ENCODE results near the gene STPG1. TPM values are rescaled to one million over a fixed set of nuclear protein-coding genes. Genes with fewer than 3 reads are reported as not detected.

Gene STPG1
- total RNA-seq, 1 donor from 2014 or later: 2.4 TPM

GRCh38 chr1:24393892-24394291 lies 19.7 kb downstream of the STPG1 start:
- Mint-ChIP-seq H3K4me3 (ENCODE audit: unreplicated experiment) (no peak overlapping the region), H3K36me3 (ENCODE audit: unreplicated experiment) (no peaks in the 10 kb centered on the region), H3K27ac (ENCODE audit: unreplicated experiment) (no peak overlapping the region), H3K4me1 (ENCODE audit: low read depth, unreplicated experiment) (peaks cover 4% of the 10 kb centered on the region), H3K27me3 (ENCODE audit: unreplicated experiment) (peaks cover 2% of the 10 kb centered on the region), H3K9me3 (ENCODE audit: unreplicated experiment) (no peaks in the 10 kb centered on the region)
- DNase-seq: no peak
- no peak for TF ChIP-seq CTCF (IDR thresholded peaks at IDR 0.05; ENCODE audit: partially characterized antibody, unreplicated experiment)

- H3K27me3 Mint-ChIP-seq (ENCODE audit: unreplicated experiment): peaks cover 2% of the 10 kb centered on the region
- TF ChIP-seq CTCF (IDR thresholded peaks at IDR 0.05; ENCODE audit: partially characterized antibody, unreplicated experiment): no peak
- H3K4me1 Mint-ChIP-seq (ENCODE audit: low read depth, unreplicated experiment): peaks cover 4% of the 10 kb centered on the region
- H3K36me3 Mint-ChIP-seq (ENCODE audit: unreplicated experiment): no peaks in the 10 kb centered on the region
- no peak overlapping the region for H3K27ac Mint-ChIP-seq (ENCODE audit: unreplicated experiment)
- no peak for DNase-seq
- H3K9me3 Mint-ChIP-seq (ENCODE audit: unreplicated experiment): no peaks in the 10 kb centered on the region
- H3K4me3 Mint-ChIP-seq (ENCODE audit: unreplicated experiment): no peak overlapping the region
Observed at GRCh38 chr1:24392982-24393650, 20.5 kb downstream of the STPG1 start.

GRCh38 chr1:24392604-24392946 lies 21.0 kb downstream of the STPG1 start:
- no peak for DNase-seq
- Mint-ChIP-seq H3K4me1 (ENCODE audit: low read depth, unreplicated experiment) (peaks cover 4% of the 10 kb centered on the region), H3K9me3 (ENCODE audit: unreplicated experiment) (no peaks in the 10 kb centered on the region), H3K27ac (ENCODE audit: unreplicated experiment) (no peak overlapping the region), H3K36me3 (ENCODE audit: unreplicated experiment) (no peaks in the 10 kb centered on the region), H3K4me3 (ENCODE audit: unreplicated experiment) (no peak overlapping the region), H3K27me3 (ENCODE audit: unreplicated experiment) (peaks cover 2% of the 10 kb centered on the region)
- peak; percentile 62 for TF ChIP-seq CTCF (IDR thresholded peaks at IDR 0.05; ENCODE audit: partially characterized antibody, unreplicated experiment)

GRCh38 chr1:24391882-24392603 lies 21.5 kb downstream of the STPG1 start:
- DNase-seq: peak; percentile 83
- Mint-ChIP-seq H3K27me3 (ENCODE audit: unreplicated experiment) (peaks cover 2% of the 10 kb centered on the region), H3K4me1 (ENCODE audit: low read depth, unreplicated experiment) (peaks cover 4% of the 10 kb centered on the region), H3K9me3 (ENCODE audit: unreplicated experiment) (no peaks in the 10 kb centered on the region), H3K27ac (ENCODE audit: unreplicated experiment) (no peak overlapping the region), H3K36me3 (ENCODE audit: unreplicated experiment) (no peaks in the 10 kb centered on the region), H3K4me3 (ENCODE audit: unreplicated experiment) (no peak overlapping the region)
- TF ChIP-seq CTCF (IDR thresholded peaks at IDR 0.05; ENCODE audit: partially characterized antibody, unreplicated experiment): peak; percentile 85

All from glutamatergic neuron (in vitro differentiated cells).